Hematopoietic multipotent progenitor cell treated with erythropoietin and hydrocortisone succinate and interleukin-3 and kit ligand, for 15 days (in vitro differentiated cells): Measurements from ENCODE around the gene CELA2B.
"Not testable (repeated sequence)": the region's sequence is repeated elsewhere in the genome, so short reads cannot be mapped to it uniquely, and the experiment has no call there.

Source experiments
- DNase-seq: peaks from one replicate; pipeline ENCODE4 v3.0.0-alpha.2; 2015; ENCODE audit warnings: low spot score

The CELA2B gene

GRCh38 chr1:15475752-15476314 is at the start of gene CELA2B:
Gene CELA2B, plus strand, starts transcription at chr1:15476104. Its CDS starts 22 bp downstream, at chr1:15476126.
- DNase-seq: no peak

- DNase-seq: no peak
Observed at GRCh38 chr1:15426492-15427279, 49.2 kb upstream of the CELA2B start.

GRCh38 chr1:15427280-15427666 is 48.6 kb upstream of the CELA2B start:
- no peak for DNase-seq

- DNase-seq: not testable (repeated sequence)
Observed at GRCh38 chr1:15428252-15428651, 47.7 kb upstream of the CELA2B start.

GRCh38 chr1:15428815-15429435 is 47.0 kb upstream of the CELA2B start:
- DNase-seq: no peak

GRCh38 chr1:15429701-15430149 is 46.2 kb upstream of the CELA2B start:
- no peak for DNase-seq

- DNase-seq: peak; percentile 67
Observed at GRCh38 chr1:15430787-15431570, 44.9 kb upstream of the CELA2B start.

- no peak for DNase-seq
Observed at GRCh38 chr1:15431571-15431948, 44.3 kb upstream of the CELA2B start.

GRCh38 chr1:15432324-15432723 is 43.6 kb upstream of the CELA2B start:
- DNase-seq: no peak

GRCh38 chr1:15433471-15433870 is 42.4 kb upstream of the CELA2B start:
- DNase-seq: no peak

- not testable (repeated sequence) for DNase-seq
Observed at GRCh38 chr1:15434739-15435138, 41.2 kb upstream of the CELA2B start.

GRCh38 chr1:15435239-15436077 is 40.4 kb upstream of the CELA2B start:
- no peak for DNase-seq

- DNase-seq: no peak
Observed at GRCh38 chr1:15436881-15437442, 38.9 kb upstream of the CELA2B start.

GRCh38 chr1:15439325-15439724 is 36.6 kb upstream of the CELA2B start:
- DNase-seq: no peak

- DNase-seq: no peak
Observed at GRCh38 chr1:15440357-15440756, 35.5 kb upstream of the CELA2B start.

- no peak for DNase-seq
Observed at GRCh38 chr1:15441247-15441646, 34.7 kb upstream of the CELA2B start.

- no peak for DNase-seq
Observed at GRCh38 chr1:15442119-15442518, 33.8 kb upstream of the CELA2B start.

GRCh38 chr1:15442759-15443158 is 33.1 kb upstream of the CELA2B start:
- no peak for DNase-seq

GRCh38 chr1:15443281-15443680 is 32.6 kb upstream of the CELA2B start:
- no peak for DNase-seq

GRCh38 chr1:15444468-15445389 is 31.2 kb upstream of the CELA2B start:
- DNase-seq: no peak
